GM19463 (cell line): Measurements from ENCODE around the gene CCDC134.
A peak's percentile ranks its signal among the peaks of the same experiment; 100 is the strongest.

Source experiments
- ATAC-seq: cut with Tn5 transposase; IDR thresholded peaks from one replicate; pipeline ENCODE4 v1.9.1; 2021; ENCODE audit warnings: mild to moderate bottlenecking, moderate library complexity; ENCODE audit not compliant: unreplicated experiment

Gene CCDC134

DNA sequence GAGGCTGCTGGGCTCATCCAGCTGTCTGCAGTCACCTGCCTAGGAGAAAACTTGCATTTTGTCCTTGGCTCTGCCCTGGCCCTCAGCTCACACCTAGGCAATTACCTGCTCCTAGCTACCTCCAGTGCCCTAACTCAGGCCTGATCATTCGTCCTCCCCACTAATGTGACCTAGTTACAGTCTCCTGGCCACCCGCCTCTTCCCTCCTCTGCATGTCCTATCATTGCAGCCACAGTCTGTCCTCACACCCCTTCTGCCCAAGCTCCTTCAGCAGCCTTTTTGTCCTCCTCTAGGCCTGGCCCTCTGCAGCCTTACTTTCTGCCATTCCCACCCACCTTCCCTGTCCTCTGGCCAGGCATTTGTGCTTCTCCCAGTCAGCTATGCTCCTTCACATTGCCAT is 17.7 kb upstream of the CCDC134 start:
- ATAC-seq, result no peak

DNA sequence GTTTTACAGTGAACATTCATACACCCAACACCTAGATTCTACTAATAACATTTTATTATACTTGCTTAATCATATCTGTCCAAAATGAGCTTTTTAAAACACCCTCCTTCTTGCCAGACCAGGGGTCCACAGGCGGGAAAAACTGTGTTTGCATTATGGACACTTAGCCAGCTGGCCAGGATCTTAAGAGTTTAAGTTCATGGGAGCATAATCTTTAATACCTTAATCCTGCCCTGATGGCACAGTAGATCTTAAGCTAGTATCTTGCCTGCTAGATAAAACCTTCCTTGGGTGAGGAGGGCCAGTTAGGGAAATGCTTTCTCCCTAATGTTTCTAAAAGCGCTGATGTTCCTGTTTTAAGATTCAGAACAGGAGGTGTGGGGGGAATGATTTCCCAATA is 13.1 kb upstream of the CCDC134 start:
- ATAC-seq, result no peak

DNA sequence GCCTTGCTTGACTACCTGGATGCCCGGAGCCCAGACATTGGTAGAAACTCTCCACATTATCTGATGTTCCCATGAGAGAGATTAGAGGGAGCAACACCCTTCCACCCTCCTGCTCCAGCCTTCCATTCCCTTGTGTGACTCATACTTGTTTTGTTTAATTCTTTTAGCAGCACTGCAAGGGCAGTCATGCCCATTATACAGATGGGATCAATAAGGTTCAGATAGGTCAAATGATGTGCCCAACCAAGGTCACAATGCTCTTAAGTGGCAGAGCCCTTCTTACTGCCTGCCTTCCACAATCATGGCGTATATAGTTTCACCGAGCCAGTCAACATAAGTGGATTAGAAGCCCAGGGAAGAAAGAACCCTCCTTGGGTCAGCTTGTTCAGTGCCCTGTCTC is 6.6 kb upstream of the CCDC134 start:
- ATAC-seq, result no peak

DNA sequence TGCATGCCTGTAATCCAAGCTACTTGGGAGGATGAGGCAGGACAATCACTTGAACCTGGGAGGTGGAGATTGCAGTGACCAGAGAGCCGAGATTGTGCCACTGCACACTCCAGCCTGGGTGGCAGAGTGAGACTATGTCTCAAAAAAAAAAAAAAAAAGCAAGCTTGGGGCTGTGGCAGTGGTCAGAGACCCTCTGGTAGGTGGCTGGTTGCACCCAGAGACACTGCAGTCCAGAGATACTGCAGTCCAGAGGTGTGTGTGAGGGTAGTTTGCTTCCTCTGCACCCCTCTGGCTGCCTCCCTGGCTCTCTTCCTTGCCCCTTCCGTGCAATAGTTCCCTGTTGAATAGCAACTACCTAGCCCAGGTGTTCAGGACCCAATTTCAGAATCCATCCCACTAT is 1.7 kb upstream of the CCDC134 start:
- no peak for ATAC-seq

DNA sequence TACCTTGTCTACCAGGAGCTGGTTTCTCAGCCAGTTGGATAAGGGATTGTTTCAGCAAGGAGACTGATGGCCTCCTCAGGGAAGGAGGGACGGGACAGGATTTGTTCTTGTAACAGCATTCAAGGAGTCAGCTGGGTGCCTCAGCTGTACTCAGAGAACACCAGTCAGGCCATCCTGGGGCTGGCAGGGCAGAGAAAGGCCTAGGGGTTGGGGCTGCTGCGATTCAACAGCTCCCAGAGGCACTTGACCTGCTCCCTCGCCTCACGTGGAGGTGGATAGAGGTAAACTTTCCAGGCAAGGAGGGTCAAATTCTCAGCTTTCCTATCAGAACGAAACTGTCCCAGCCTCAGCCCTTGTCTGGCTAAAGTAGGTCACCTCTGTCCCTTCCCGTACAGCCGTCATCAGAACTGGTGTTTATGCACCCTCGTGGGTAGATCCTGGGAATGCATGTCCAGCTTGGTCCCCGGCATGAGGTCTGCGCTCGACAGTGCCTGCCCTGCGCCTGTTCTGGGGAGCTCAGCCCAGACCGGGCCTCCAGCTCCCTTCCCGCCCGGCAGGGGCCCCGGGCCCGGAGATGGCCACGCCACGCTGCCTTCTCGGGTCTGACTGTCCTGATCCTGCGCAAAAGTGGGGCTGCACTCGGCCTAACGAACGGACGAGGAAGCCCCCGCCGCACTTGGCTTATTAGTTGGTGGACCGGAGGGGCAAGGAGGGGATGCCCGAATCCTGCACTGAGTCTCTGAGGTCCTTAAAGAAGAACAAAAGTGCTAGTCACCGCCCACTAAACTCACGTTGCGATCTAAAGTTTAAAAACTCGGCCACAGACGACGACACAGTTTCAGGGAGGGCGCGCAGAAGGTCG is 762 bp upstream of the CCDC134 start:
- ATAC-seq, result peak; percentile 13

DNA sequence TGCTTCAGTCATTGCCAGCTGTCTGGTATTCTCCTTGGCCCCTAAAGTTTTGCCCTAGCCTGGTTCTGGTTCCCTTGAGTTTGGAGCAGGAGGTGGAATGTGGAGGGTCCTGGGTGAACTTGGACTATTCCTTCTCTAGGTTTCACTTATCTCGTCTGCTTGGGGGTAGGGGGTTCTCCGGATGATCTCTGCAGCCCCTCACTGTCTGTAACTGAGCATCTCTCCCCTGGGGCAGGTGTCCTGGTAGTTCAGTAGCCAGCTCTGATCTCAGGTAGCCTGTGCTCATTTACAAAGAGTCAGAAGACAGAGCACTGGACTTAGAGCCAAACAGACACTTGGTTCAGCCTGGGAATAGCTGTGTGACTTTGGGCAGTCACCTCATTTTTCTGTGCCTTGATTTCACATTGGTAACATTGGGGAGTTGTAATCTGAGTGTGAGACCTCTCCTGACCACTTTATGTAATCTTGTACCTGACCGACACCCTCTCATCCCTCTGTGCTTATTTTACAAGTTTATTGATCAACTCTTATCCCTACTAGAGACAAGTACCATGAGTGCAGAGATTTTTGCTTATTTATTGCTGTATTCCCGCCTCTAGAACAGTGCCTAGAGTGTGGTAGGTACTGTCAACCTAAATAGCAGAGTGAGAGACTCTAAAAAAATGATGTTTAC is 804 bp downstream of the CCDC134 start:
- no peak for ATAC-seq

DNA sequence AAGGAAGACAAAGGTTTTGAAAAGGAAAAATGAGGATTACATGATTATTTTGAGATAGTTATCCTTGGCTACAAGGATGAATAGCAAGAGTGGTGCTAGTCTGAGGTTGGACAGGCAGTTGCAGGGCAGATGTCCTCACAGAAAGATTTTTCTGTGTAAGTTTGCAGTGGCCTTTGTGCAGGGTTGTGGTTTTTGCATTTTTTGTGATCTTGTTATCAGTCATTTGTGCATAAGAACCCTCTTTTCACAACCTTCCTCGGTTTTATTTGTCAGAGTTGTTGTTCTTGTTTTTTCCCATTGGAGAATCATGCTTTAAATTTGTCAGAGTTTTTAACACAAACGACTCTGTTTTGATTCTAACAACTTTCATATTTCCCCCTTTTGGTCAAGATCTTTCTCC is 1.4 kb downstream of the CCDC134 start:
- ATAC-seq, result no peak

DNA sequence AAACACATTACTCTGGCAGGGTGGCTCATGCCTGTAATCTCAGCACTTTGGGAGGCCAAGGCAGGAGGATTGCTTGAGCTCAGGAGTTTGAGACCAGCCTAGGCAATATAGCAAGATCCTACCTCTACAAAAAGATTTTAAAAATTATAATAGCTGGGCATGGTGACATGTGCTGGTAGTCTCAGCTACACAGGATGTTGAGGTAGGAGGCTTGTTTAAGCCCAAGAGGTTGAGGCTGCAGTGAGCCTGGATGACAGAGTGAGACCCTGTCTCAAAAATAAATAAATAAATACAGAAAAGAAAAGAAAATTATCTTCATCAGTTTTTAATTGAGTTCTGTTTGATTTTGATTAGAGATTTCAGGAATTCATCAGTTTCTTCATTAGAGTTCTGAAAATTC is 5.2 kb downstream of the CCDC134 start:
- ATAC-seq, result no peak

DNA sequence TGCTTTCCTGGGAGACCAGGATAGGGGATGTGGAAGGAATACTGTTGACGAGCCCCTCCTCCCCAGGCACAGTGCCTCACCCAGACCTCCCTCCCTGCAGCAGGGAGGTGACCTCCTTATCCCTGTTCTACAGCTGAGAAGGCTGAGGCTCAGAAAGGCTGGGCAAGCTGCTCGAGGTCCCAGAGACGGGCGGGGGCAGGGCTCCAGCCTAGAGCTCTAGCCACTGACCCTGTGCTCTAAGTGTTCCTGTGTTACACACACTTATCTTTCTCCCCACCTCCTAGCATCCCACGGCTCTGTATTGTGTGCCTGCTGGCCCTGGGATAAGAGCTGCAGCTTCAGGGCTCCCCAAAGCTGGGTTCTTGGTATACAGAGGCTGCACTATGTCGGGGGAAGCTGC is 7.9 kb downstream of the CCDC134 start:
- ATAC-seq, result no peak

DNA sequence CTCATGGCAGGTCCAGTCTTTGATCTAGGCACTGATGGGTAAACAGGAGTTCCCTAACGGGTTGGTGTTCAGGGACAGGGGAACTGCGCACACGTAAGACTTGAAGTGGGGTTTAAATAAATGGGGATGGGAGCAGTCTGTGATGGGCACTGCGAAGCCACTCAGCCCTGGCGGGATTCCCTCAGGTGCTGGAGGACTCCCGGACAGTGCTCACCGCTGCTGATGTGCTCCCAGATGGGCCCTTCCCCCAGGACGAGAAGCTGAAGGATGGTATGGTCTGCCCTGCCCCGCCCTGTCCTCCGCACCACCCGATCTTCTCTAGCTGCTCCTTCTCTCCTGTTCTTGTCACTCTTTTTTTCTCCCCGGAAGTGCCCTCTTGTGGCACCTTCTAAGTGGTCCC is 9.5 kb downstream of the CCDC134 start:
- no peak for ATAC-seq

DNA sequence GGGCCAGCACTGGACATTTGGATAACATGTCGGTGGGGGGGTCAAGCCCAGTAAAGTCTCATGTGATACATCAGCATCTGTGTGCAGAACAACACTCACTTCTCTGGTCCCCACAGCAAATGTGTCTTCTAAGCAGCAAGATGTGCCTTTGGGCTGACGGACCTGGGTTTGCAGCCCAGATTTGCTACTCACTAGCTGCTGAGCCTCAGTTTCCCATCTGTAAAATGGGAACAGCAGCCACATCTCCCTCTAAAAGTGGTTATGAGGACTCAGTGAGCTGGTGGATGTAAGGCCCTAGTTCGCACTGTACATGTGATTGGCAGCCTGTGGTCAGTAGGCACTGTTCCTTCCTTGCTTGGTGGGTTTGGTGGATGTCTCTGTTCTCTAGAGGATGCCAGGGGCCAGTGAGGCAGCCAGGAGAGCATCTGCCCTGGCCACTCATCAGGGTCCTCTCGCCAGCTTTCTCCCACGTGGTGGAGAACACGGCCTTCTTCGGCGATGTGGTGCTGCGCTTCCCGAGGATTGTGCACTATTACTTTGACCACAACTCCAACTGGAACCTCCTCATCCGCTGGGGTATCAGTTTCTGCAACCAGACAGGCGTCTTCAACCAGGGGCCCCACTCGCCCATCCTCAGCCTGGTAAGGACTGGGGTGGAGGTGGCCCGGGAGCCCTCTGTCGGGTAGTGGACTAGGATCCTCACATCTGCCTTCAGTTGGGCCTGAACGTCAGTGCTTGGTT is 12.5 kb downstream of the CCDC134 start:
- ATAC-seq, result no peak

DNA sequence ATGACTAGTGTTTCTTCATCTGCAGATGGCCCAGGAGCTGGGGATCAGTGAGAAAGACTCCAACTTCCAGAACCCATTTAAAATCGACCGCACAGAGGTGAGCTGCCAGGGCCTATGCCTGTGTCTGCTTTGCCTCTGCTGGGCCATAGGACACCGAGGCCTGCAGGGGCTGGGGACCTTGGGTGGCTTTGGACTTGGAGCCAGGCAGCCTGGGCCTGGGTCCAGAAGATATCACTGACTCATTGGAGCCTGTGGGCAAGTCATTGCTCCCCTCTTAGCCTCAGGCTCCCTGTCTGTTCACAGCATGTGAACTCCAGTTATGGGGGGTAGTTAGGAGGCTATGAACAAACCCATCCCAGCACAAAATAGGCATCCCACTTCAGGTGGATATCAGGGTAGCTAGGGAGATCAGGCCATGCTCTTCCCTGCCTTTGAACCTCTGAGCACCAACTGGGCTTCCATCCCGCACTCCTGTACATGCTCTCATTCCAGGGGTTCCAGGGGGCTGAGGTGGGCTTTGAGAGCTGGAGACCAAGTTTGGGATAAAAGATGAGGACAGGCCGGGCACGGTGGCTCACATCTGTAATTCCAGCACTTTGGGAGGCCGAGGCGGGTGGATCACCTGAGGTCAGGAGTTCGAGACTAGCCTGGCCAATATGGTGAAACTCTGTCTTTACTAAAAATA is 13.4 kb downstream of the CCDC134 start:
- no peak for ATAC-seq

DNA sequence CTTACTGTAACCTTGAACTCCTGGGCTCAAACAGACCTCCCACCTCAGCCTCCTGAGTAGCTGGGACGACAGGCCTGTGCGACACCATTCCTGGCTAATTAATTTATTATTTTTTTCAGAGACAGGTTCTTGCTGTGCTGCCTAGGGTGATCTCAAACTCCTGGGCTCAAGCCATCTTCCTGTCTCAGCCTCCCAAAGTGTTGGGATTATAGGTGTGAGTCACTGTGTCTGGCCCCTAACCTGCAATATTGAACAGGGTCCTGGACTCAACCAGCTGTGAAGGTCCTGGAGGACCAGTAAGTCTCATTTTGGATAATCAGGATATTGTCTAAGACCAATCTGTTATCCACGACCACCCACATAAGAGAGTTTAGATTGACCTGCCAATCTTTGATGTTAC is 15.2 kb downstream of the CCDC134 start:
- ATAC-seq, result no peak

DNA sequence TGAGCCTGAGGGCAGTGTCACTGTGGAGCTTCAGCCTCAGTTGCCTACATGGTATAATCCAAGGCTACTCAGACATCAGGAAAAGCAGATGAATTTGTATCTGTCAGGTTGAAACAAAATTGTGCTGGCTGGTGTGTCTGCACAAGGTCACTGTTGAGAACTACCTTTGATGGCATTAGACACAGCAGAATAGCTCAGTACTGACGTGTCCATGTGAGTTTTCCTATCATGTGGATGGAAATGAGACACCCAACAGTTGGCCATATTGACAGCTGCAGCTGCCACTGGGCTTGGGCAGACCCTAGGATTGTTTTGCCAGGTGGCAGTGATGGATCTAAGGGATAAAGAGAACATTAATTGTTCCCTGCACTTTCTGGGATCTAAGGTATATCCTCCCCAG is 15.8 kb downstream of the CCDC134 start:
- no peak for ATAC-seq

DNA sequence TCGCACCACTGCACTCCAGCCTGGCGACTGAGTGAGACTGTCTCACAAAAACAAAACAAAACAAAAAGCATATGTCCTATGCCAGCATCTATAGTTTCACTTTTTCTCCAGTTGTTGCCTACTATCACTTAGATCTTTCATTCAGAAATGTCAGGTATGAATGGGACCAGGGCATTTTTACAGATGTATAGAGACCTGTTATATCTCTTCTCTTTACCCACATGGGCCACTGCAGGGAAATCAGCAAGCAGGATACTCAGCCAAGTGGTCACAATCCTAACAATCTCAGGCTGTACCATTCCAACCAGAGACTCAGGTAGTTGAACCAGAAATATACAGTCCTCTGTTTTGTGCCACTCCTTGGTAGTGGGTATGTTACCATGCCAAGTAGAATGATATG is 16.4 kb downstream of the CCDC134 start:
- no peak for ATAC-seq

DNA sequence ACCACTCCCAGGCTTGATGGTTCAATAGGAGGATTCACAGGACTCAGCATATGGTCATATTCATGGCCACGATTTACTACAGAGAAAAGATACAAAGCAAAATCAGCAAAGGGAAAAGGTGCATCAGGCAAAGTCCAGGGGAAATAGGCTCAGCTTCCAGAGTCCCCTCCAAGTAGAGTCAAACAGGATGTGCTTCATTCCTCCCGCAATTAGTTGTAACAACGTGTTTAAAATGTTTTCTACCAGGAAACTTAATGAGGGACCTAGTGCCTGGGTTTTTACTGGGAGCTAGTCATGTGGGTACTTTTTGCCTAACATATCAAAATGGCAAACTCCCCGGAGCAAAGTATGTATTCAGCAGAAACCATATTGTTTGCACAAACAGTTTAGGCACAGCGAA is 17.5 kb downstream of the CCDC134 start:
- no peak for ATAC-seq

DNA sequence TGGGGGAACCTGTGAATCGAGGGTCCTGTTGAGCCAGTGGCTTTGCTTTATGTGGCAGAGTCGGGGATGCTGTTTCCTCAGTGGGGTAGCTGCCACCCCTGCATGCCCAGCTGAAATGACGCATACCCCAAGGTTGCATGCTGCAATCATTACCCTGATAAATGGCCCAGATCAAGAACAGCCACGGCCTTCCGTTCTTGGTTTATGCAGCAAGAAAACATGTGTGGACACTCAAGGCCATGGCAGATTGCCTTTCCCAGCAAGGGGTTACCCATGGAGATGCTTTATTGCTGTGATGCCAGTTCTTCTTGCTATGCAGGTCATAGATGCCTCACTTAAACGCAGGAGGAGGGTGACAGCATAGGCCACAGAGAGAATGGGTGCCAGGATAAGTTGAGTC is 18.1 kb downstream of the CCDC134 start:
- ATAC-seq, result no peak

DNA sequence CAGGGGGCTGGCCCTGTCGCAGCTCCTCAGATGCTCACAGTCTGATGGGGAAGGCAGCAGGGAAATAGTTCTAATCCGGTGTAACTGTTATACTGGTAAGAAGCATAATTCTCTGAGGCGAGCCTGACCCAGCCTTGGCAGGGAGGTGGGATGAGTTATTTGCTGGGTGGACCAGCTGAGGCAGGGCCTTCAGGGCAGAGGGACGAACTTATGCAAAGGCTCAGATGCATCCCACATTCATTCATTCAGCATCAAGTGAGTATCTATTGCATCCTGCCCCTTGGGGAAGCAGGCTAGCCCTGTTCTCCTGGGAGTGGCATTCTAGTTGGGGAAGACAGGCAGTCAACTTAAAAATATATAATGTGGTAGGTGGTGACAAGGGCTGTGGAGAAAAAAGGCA is 18.8 kb downstream of the CCDC134 start:
- no peak for ATAC-seq

DNA sequence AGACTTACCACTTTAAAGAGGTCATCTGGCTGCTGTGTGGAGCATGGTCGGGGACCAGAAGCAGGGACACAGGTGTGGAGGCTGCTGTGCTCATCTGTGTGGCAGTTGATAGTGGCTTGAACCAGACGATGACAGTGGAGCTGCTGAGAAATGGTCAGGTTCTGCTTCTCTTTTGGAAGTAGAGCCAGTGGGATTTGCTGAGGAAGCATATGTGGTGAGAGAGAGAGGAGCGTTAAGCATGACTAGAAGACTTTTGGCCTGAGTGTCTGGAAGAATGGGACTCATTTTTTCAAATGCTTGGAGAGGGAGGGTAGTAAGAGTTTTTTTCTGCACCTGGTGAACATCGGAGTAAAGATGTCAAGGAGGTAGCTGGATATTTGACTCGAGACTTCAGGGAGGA is 20.0 kb downstream of the CCDC134 start:
- no peak for ATAC-seq

DNA sequence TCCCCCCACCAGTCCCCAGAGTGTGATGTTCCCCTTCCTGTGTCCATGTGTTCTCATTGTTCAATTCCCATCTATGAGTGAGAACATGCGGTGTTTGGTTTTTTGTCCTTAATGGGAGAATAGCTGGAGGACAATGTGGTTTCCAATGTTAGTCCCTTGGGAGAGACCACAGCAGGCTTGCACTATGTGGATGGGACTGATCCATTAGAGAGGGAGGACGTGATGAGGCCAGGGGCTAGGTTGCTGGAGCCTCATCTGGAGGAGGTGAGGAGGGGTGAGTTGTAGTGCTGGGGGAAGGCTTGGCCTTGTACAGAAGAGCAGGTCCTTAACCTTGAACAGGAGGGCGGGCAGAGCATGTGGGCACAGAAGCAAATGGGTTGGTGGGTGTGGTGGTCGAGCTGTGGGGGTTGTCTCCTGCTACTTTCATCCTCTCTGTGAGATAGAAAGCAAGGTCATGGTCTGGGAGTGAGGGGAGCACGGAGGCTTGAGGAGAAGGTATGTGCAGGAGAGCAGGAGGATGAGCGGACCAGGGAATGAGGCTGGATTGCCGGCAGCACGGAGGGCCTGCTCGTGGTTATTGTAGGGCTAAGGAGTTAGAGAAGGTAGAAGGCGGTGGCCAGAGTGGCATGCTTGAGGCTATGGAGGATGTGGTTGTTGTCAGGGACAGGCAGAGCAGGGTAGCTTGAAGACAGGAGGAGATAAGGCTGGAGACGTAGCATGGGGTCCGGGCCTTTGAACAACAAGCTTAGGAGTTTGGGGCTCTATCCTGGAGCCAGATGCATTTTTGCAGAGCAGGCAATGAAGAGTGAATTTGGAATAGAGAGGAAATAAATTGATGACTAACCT is 21.2 kb downstream of the CCDC134 start:
- ATAC-seq, result no peak
